Left renal cortex interstitium (tissue), 4 donors: ENCODE results near the gene CELF1. TPM values are rescaled to one million over a fixed set of nuclear protein-coding genes. Genes with fewer than 3 reads are reported as not detected.

Experiments
- DNase-seq, 4 donors: peaks; one replicate each; pipeline ENCODE4 v3.0.0-alpha.2; 2013; ENCODE audit warnings: low read depth in 4 of 4, low spot score in 2 of 4, missing footprints in 1 of 4
- polyA plus RNA-seq, 4 donors: library from polyadenylated mRNA; unstranded; fragments of 120-200 nt; gene quantifications; one replicate each; pipeline ENCODE4 v1.2.1, GENCODE V29; 2013; ENCODE audit not compliant: insufficient read length in 4 of 4

Gene CELF1
- polyA plus RNA-seq, 4 donors: 82.8 to 132 (median 107) TPM

- DNase-seq: no peak
These were observed 57.7 kb downstream of the CELF1 start for GRCh38 chr11:47495011-47495855.

GRCh38 chr11:47489395-47489755, 63.6 kb downstream of the CELF1 start:
- DNase-seq: no peak

DNA sequence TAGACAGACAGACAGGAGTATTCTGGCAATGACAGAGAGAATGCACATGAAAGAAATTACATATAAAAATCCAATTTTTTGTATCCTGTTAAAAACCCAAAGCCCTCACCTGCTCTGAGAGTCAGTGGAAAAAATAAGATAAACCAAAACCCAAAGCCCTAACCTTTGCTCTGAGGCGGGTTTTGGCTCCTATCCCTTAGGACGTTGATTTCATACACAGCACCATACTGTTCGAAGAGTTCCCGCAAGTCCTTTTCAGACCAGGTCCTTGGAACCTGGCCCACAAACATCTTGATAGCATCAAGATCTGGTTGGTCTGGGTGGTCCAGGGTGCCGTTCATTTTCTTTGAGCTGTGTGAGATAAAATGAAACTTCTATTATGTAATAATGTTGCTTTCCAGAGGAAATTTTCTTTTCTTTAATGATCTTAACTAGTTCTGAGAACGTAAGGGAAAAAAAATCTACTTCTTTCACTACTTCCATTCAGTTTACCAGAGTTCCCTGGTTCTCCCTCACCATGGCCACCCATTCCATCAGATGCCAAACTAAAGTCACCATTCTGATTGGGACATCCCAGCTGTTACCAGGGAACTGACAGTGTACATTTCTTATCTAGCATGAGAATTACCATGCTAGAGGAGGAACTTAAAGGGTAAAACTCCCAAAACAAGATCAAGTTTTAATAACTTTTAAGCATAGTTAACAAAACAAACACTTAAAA, 64.1 kb downstream of the CELF1 start:
- DNase-seq: no peak

GRCh38 chr11:47488111-47488510, 64.8 kb downstream of the CELF1 start:
- no peak for DNase-seq

DNA sequence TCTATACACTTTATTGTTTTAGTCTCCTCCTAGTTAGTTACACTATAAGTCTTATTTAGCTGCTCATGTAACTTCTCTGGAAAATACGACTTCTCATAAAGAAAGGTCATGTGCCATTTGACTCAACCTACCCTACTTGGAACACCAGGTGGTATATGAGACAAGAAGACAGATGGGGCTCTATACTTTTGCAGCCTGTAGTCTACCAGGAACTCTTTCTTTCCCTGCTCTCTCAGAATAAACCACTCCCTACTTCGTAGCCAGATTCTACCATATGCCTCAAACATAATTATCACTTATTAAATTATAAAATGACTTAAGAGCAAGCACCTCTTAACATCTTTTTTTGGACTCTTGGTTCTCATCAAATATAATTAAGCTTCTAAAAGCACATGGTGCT, 65.5 kb downstream of the CELF1 start:
- no peak for DNase-seq

- no peak for DNase-seq
These were observed 67.8 kb downstream of the CELF1 start for GRCh38 chr11:47485107-47485506.

DNA sequence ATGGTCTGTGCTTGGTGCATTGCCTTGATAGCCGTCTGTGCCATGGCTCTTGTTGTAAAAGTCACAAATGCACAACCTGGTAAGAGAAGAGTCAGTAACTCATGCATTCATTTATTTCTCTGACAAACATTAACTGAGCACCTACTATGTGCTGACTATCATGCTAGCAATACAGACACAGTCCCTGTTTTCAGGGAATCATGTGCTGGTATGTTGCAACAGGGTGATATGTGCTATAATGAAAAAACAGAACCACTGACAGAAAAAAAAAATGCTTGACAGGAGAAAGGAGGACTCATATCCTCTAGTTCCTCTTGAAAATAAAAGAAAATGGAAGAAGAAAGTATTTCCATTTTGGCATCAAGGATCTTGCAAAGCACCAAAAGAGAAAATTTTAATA, 69.5 kb downstream of the CELF1 start:
- no peak for DNase-seq

DNA sequence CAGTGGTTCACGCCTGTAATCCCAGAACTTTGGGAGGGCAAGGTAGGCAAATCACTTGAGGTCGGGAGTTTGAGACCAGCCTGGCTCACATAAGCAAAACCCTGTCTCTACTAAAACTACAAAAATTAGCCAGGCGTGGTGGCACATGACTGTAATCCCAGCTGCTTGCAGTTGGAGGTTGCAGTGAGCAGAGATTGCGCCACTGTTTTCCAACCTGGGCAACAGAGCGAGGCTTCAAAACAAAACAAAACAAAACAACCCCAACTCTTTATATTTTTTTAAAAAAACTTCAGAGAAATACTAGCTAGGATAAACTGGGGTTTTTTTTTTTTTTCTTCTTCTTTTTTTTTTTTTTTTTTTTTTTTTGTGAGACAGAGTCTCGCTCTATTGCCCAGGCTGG, 72.2 kb downstream of the CELF1 start:
- no peak for DNase-seq

- no peak for DNase-seq
These were observed 74.1 kb downstream of the CELF1 start for GRCh38 chr11:47478651-47479329.

DNA sequence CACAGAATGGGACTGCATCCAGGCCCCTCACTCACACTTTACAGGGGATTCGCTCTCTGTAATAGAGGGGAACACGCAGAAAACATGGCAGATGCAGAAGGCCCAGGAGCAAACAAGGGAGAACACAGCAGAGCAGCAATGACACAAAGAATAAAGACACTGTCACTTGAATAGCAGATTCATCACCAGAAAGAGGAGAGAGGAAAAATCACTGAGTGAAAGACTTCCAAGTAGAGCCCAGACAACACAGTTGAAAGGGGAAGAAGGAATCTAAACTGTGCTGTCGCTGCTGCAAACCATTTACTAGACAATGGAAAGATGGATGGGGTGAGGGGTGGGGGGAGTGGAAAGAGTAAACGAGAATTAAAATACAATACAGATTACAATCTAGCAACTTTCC, 75.2 kb downstream of the CELF1 start:
- no peak for DNase-seq

DNA sequence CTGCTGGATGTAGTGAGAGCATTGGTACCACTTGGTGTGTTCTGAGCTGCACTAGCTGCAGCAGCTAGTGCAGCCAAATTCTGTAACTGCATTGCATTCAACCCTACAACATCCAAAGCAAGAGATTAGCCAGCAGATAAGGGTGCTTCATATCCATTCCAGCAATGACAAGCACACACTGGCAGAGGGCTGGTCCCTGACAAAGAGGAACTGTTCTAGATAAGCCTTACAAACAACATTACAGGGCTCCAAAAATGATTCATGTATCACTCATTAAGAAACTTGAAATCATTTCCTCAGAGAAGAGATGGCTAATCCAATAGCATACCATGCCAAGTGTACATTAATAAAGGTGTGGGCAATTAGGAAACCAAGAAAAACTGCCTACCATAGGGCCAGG, 75.6 kb downstream of the CELF1 start:
- DNase-seq: no peak

GRCh38 chr11:47470671-47471070, 82.3 kb downstream of the CELF1 start:
- DNase-seq: no peak

GRCh38 chr11:47469361-47470179, 83.4 kb downstream of the CELF1 start:
- DNase-seq: no peak

- no peak for DNase-seq
These were observed 84.2 kb downstream of the CELF1 start for GRCh38 chr11:47468598-47469214.

GRCh38 chr11:47467357-47467756, 85.6 kb downstream of the CELF1 start:
- no peak for DNase-seq

- DNase-seq: no peak
These were observed 86.2 kb downstream of the CELF1 start for GRCh38 chr11:47466701-47467250.

- DNase-seq: no peak
These were observed 86.7 kb downstream of the CELF1 start for GRCh38 chr11:47466201-47466600.

- no peak for DNase-seq
These were observed 88.4 kb downstream of the CELF1 start for GRCh38 chr11:47464483-47464882.

GRCh38 chr11:47461876-47462275, 91.1 kb downstream of the CELF1 start:
- no peak for DNase-seq
